ENCODE data around the gene CYP2C18.

GRCh38 chr10:94760586-94761178 lies 77.2 kb downstream of the CYP2C18 start:
- TF ChIP-seq EZH2 (IDR thresholded peaks at IDR 0.05): no peak
- no peak for TF ChIP-seq CTCF (IDR thresholded peaks at IDR 0.05 in 2 of 3, conservative IDR thresholded peaks at IDR 0.05 in 1 of 3; ENCODE audit: borderline replicate concordance in 1 of 3, insufficient read depth in 1 of 3, low read depth in 2 of 3, low read length in 2 of 3)
- no peak for TF ChIP-seq SIN3A (IDR thresholded peaks at IDR 0.05; ENCODE audit: low read depth)
- TF ChIP-seq POLR2A (IDR thresholded peaks at IDR 0.05; ENCODE audit: borderline replicate concordance, extremely low read depth, insufficient read depth, insufficient read length): no peak
- TF ChIP-seq ELF1 (IDR thresholded peaks at IDR 0.05; ENCODE audit: borderline replicate concordance, low read depth): no peak
- TF ChIP-seq REST (IDR thresholded peaks at IDR 0.05; ENCODE audit: low read depth): no peak
- TF ChIP-seq EZH2phosphoT487 (IDR thresholded peaks at IDR 0.05; ENCODE audit: borderline replicate concordance): no peak
- no peak for TF ChIP-seq YY1 (IDR thresholded peaks at IDR 0.05; ENCODE audit: extremely low read depth, insufficient replicate concordance, low read depth, low read length)
- TF ChIP-seq POLR2AphosphoS5 (IDR thresholded peaks at IDR 0.05; ENCODE audit: low read depth, low read length): no peak
- no peak for TF ChIP-seq ZBTB33 (IDR thresholded peaks at IDR 0.05; ENCODE audit: extremely low read depth, insufficient replicate concordance, low read length)
- TF ChIP-seq CEBPB (IDR thresholded peaks at IDR 0.05; ENCODE audit: low read depth): no peak
- no peak for TF ChIP-seq ZNF274 (IDR thresholded peaks at IDR 0.05; ENCODE audit: low read depth, low read length)
- no peak for TF ChIP-seq SP1 (IDR thresholded peaks at IDR 0.05; ENCODE audit: low read depth)
